GM19099 (cell line): ENCODE measurements around the gene PRCP.

Source experiments
- POLR2A ChIP-seq: IDR thresholded peaks from 3 replicates; pipeline ENCODE4 v1.6.1; 2011; ENCODE audit warnings: low read depth; ENCODE audit not compliant: insufficient read length; ENCODE audit errors: extremely low read depth

The PRCP gene

DNA sequence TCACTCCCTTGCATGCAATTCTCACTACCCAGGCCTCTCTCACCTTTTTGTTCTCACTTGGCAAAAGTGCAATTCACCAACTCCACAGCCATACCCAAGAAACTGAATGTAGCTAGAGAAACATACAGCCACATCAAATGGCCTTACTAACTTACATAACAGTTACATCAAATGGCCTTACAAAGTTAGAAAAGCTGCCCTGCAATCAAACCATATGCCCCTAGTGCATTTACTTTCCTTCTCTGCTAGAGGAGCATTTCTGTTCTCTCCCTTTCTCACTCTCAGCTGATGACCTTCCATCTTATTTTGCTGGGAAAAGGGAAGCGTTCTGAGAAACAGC, 10.3 kb downstream of the PRCP start:
- no peak for TF ChIP-seq POLR2A

DNA sequence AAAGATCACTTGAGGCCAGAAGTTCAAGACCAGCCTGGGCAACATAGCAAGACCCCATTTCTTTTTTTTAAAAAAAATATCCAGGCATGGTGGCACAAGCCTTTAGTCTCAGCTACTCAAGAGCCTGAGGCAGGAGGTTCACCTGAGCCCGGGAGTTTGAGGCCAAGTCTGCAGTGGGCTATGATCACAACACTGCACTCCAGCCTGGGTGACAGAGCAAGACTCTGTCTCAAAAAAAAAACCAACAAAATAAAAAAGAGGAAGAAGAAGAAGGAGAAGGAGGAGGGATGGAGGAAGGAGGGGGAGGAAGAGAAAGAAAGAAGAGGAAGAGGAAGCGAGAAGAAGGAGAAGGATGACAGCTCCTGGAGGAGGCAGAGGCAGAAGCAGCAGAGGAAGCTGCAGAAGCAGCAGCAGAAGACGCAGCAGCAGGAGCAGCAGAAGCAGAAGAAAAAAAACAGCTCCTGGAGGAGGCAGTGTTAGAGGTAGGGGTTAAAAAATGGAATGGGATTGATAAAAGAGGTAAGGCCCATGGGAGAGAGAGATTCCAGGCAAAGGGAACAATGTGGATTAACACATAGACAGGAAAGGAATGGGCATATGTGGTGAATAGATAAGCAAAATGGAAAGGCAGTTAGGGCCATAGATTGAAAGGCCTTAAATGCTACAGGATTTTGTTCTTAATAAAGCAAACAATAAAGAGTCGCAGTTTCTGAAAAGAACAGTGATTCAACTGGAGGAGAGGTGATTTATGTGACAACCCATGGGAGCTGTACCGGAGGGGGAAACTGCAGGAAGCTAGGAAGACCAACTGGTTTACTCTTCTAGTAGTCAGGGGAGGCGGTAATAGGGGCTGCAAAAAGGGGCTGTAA, 10.9 kb downstream of the PRCP start:
- no peak for TF ChIP-seq POLR2A

DNA sequence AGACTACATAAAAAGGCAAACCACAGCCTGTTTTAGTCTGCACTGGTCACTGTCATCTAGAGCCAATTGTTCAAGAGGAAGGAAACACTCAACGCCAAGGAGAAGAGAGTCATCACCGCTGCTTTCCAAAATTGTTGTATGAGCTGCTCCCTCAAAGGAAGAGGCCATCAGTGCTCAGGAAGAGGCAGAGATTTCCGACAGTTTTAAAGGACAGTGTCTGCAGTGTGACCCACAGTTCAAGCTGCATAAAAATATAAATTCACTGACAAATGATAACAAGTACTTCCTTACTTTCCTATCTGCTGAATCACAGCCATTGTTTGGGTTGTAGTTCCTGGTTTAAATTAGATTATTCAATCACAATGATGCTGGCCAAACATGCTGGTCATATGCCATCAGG, 16.4 kb downstream of the PRCP start:
- TF ChIP-seq POLR2A: no peak

GRCh38 chr11:82874646-82875523, 25.3 kb downstream of the PRCP start:
- no peak for TF ChIP-seq POLR2A

DNA sequence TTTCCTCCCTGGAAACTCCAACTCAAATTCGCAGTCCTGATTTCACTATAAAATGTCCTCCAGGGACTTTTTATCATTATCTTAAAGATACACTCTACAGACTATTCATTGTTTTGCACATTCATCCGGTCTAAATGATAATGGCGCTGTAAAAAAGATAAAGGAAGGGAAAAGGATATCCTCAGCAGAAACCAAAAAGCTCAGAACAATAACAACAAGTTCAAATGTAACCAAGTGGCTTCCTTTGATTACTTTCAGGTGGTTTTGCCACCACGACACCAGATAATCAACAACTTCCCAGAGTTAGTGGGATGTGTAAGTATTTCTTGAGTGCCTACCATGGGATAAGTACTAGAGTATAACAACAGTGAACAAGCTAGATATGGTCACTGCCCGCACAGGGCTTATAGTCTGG, 26.3 kb downstream of the PRCP start:
- TF ChIP-seq POLR2A: no peak

GRCh38 chr11:82872377-82873150, 27.7 kb downstream of the PRCP start:
- TF ChIP-seq POLR2A: no peak

DNA sequence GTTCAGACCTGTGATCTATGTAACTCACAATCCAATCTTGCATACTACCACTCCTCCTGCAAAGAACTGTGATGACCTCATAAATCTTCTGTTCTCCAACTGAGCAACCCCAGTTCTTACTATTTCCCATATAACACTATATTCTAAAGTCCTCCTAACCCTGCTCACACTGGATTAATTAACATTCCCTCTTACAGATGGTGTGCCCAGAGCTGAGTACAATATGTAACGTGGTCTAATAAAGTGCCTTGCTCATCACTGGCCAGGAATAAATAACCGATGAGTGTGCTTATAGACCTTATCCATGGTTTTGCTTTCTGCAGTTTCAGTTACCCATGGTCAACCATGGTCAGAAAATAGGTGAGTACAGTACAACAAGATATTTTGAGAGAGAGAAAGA, 28.6 kb downstream of the PRCP start:
- TF ChIP-seq POLR2A: no peak

DNA sequence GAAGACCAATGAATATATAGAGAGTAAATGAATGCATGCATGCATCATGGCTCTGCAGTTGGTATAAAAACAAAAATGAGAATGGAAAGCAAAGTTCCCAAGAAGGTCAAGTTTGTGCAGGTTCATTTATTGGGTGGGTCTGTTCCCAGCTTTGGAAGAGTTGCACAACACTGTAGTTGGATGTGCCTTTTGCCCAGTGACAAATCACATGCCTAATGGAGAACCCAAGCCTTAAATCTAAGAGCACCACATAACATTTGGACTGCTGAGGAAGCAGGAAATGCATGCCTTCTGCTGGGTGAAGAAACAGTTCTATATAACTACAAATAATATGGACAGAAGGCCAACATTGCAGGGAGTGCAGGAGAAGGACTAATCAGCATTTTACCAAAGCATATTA, 30.6 kb downstream of the PRCP start:
- no peak for TF ChIP-seq POLR2A

GRCh38 chr11:82867495-82868082, 32.6 kb downstream of the PRCP start:
- no peak for TF ChIP-seq POLR2A

- TF ChIP-seq POLR2A: no peak
These were observed 34.4 kb downstream of the PRCP start for GRCh38 chr11:82865841-82866240.

- TF ChIP-seq POLR2A: no peak
These were observed 36.0 kb downstream of the PRCP start for GRCh38 chr11:82864268-82864667.

DNA sequence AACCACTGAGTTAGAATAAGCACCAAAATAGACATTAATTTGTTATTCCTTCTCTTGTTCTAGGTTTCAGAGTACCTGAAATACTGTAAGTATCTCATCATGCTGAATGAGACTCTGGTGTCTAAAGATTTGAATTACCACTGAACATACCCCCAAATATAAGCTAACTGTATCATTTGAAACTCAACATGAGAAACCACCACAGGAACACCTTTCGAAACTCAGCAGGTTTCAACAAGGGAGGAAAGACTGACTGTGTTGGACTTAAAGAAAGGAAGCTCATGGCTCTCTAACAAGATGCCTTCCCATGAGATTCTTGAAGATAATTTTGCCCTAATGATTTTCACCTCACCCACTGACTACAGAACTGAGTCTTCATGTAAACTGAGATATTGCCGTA, 37.0 kb downstream of the PRCP start:
- TF ChIP-seq POLR2A: no peak

GRCh38 chr11:82862379-82862778, 37.9 kb downstream of the PRCP start:
- TF ChIP-seq POLR2A: no peak

DNA sequence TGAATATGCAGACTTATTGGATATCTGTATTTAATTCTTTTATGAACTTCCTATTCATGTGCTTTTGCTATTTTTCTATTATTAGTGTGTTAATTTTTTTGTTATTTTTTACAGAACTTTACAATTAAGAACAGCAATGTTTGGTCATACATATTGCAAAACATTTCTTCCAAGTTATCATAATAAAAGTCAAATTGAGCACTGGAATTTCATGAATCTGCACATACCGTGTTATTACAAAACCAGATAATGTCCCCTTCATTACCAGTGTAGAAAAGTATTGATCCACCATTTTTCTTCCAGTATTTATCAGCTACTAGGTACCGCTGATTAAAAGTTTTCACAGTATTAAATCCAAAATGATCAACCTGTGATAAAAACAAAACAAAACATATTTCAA, 40.5 kb downstream of the PRCP start:
- TF ChIP-seq POLR2A: no peak

DNA sequence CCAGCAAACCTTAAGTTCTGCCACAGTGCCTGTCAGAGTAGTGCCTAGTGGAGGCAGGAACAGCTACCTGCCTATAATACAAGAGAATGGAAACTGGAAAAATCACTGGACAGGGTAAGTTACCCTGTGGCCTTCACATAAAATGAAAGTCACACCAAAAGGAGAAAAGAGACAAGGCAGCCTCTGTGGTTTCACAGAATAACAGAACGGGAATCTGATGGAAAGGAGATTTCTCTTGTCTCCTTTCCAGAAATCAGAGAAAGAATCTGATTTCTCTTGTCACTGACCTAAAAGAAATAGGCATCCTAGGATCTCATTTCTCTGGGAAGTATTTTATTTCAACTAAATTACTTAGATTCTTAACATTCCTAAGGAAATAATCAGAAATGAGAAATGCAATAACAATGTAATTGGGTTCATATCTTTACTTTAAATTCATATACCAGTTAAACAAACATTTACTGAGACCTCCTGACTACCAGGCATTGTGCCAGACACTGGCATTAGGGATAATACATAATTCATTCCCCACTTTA, 41.6 kb downstream of the PRCP start:
- no peak for TF ChIP-seq POLR2A

DNA sequence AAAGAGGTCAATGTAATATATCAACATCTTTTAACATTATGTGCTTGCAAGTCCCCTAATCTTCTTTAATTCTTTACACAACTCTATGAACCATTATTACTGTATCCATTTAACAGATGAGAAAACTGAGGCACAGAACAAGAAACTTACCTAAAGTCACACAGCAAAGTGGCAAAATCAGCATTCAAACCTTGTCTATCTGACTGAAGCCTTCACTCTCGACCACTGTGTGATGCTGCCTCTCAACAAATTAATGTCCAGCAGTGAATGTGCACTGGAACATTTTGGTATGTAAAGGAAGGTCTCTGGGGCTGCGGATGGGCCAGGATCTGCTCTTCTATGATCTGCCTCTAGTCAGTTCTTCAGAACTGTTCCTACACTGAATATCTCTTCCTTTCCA, 42.1 kb downstream of the PRCP start:
- no peak for TF ChIP-seq POLR2A
